ENCODE measurements around the gene PLPP2.

The PLPP2 gene

GRCh38 chr19:292951-293350 lies 1.7 kb upstream of the PLPP2 start:
- H3K27me3 ChIP-seq (ENCODE audit: insufficient read depth, low read length, poor library complexity): no peaks in the 10 kb centered on the region
- H3K9ac ChIP-seq (ENCODE audit: low read depth, low read length): no peak overlapping the region
- H3K4me3 ChIP-seq (ENCODE audit: low read depth in 1 of 2, low read length in 2 of 2): no peak overlapping the region
- TF ChIP-seq EZH2 (IDR thresholded peaks at IDR 0.05; ENCODE audit: borderline replicate concordance, low read depth, low read length, severe bottlenecking) (no peak), CTCF (IDR thresholded peaks at IDR 0.05; ENCODE audit: borderline replicate concordance, extremely low read depth, low read length, poor library complexity, severe bottlenecking) (no peak)
- ATAC-seq (ENCODE audit: insufficient read depth, low read depth) (no peak), DNase-seq (no peak)
- no peak overlapping the region for H3K4me2 ChIP-seq (ENCODE audit: insufficient read depth, low read length)
- H3K4me1 ChIP-seq (ENCODE audit: insufficient read depth, low read length): no peaks in the 10 kb centered on the region
- no peaks in the 10 kb centered on the region for H3K79me2 ChIP-seq (ENCODE audit: insufficient read depth, low read length)
- no peaks in the 10 kb centered on the region for H3K36me3 ChIP-seq (ENCODE audit: insufficient read depth, low read length)
- no peak overlapping the region for H2AFZ ChIP-seq (ENCODE audit: low read depth, low read length)
- H4K20me1 ChIP-seq (ENCODE audit: insufficient read depth, low read length): no peaks in the 10 kb centered on the region
- no peak overlapping the region for H3K27ac ChIP-seq (ENCODE audit: low read length)
- no peaks in the 10 kb centered on the region for H3K9me3 ChIP-seq (ENCODE audit: insufficient read depth, low read length, severe bottlenecking)

GRCh38 chr19:292281-292884 lies 1.2 kb upstream of the PLPP2 start:
- Histone ChIP-seq H4K20me1 (ENCODE audit: insufficient read depth, low read length) (no peaks in the 10 kb centered on the region), H3K4me3 (ENCODE audit: low read depth in 1 of 2, low read length in 2 of 2) (no peak overlapping the region), H3K79me2 (ENCODE audit: insufficient read depth, low read length) (no peaks in the 10 kb centered on the region), H3K4me1 (ENCODE audit: insufficient read depth, low read length) (no peaks in the 10 kb centered on the region), H2AFZ (ENCODE audit: low read depth, low read length) (no peak overlapping the region), H3K36me3 (ENCODE audit: insufficient read depth, low read length) (no peaks in the 10 kb centered on the region), H3K27ac (ENCODE audit: low read length) (no peak overlapping the region), H3K27me3 (ENCODE audit: insufficient read depth, low read length, poor library complexity) (no peaks in the 10 kb centered on the region), H3K9me3 (ENCODE audit: insufficient read depth, low read length, severe bottlenecking) (no peaks in the 10 kb centered on the region), H3K9ac (ENCODE audit: low read depth, low read length) (no peak overlapping the region), H3K4me2 (ENCODE audit: insufficient read depth, low read length) (no peak overlapping the region)
- no peak for ATAC-seq (ENCODE audit: insufficient read depth, low read depth)
- DNase-seq: no peak
- TF ChIP-seq EZH2 (IDR thresholded peaks at IDR 0.05; ENCODE audit: borderline replicate concordance, low read depth, low read length, severe bottlenecking) (no peak), CTCF (IDR thresholded peaks at IDR 0.05; ENCODE audit: borderline replicate concordance, extremely low read depth, low read length, poor library complexity, severe bottlenecking) (no peak)

- no peak overlapping the region for H3K27ac ChIP-seq (ENCODE audit: low read length)
- no peaks in the 10 kb centered on the region for H3K27me3 ChIP-seq (ENCODE audit: insufficient read depth, low read length, poor library complexity)
- no peak for ATAC-seq (ENCODE audit: insufficient read depth, low read depth)
- no peak overlapping the region for H3K9ac ChIP-seq (ENCODE audit: low read depth, low read length)
- no peak overlapping the region for H3K4me2 ChIP-seq (ENCODE audit: insufficient read depth, low read length)
- H3K4me3 ChIP-seq (ENCODE audit: low read depth in 1 of 2, low read length in 2 of 2): no peak overlapping the region
- no peaks in the 10 kb centered on the region for H3K79me2 ChIP-seq (ENCODE audit: insufficient read depth, low read length)
- H2AFZ ChIP-seq (ENCODE audit: low read depth, low read length): no peak overlapping the region
- no peaks in the 10 kb centered on the region for H3K9me3 ChIP-seq (ENCODE audit: insufficient read depth, low read length, severe bottlenecking)
- no peaks in the 10 kb centered on the region for H3K4me1 ChIP-seq (ENCODE audit: insufficient read depth, low read length)
- TF ChIP-seq CTCF (IDR thresholded peaks at IDR 0.05; ENCODE audit: borderline replicate concordance, extremely low read depth, low read length, poor library complexity, severe bottlenecking) (no peak), EZH2 (IDR thresholded peaks at IDR 0.05; ENCODE audit: borderline replicate concordance, low read depth, low read length, severe bottlenecking) (no peak)
- DNase-seq: no peak
- no peaks in the 10 kb centered on the region for H3K36me3 ChIP-seq (ENCODE audit: insufficient read depth, low read length)
- no peaks in the 10 kb centered on the region for H4K20me1 ChIP-seq (ENCODE audit: insufficient read depth, low read length)
Measured at GRCh38 chr19:291561-292280, 518 bp upstream of the PLPP2 start.

Data from DND-41 (cell line).